HEK293T (cell line): ENCODE data around the gene IGF1R.

Experiments used
- ARNT ChIP-seq: fragments of 450-650 bp; IDR thresholded peaks from 2 replicates; pipeline ENCODE4 v1.6.1; 2017; ENCODE audit warnings: mild to moderate bottlenecking
- BHLHE40 ChIP-seq: fragments of 450-650 bp; IDR thresholded peaks from 2 replicates; pipeline ENCODE4 v1.6.1; 2016; ENCODE audit warnings: mild to moderate bottlenecking, moderate library complexity, borderline replicate concordance
- CTBP1 ChIP-seq: fragments of 450-650 bp; IDR thresholded peaks from 2 replicates; pipeline ENCODE4 v1.6.1; 2016; ENCODE audit warnings: borderline replicate concordance
- FOXA1 ChIP-seq: fragments of 450-650 bp; IDR thresholded peaks from 2 replicates; pipeline ENCODE4 v1.6.1; 2016; ENCODE audit warnings: mild to moderate bottlenecking
- FOXK2 ChIP-seq: fragments of 450-650 bp; IDR thresholded peaks from 2 replicates; pipeline ENCODE4 v1.6.1; 2016; ENCODE audit warnings: mild to moderate bottlenecking
- FOXM1 ChIP-seq: fragments of 450-650 bp; IDR thresholded peaks from 2 replicates; pipeline ENCODE4 v1.6.1; 2017; ENCODE audit warnings: mild to moderate bottlenecking, borderline replicate concordance
- HDGF ChIP-seq: fragments of 450-650 bp; IDR thresholded peaks from 2 replicates; pipeline ENCODE4 v1.6.1; 2017; ENCODE audit warnings: antibody characterized with exemption, borderline replicate concordance
- NFRKB ChIP-seq: fragments of 450-650 bp; IDR thresholded peaks from 2 replicates; pipeline ENCODE4 v1.6.1; 2016; ENCODE audit warnings: mild to moderate bottlenecking, moderate library complexity
- PKNOX1 ChIP-seq: fragments of 450-650 bp; IDR thresholded peaks from 2 replicates; pipeline ENCODE4 v1.6.1; 2016
- SP1 ChIP-seq: fragments of 450-650 bp; IDR thresholded peaks from 2 replicates; pipeline ENCODE4 v1.6.1; 2017
- SUZ12 ChIP-seq: fragments of 450-650 bp; IDR thresholded peaks from 2 replicates; pipeline ENCODE4 v1.6.1; 2016; ENCODE audit warnings: mild to moderate bottlenecking
- TARDBP ChIP-seq: fragments of 450-650 bp; IDR thresholded peaks from 2 replicates; pipeline ENCODE4 v1.6.1; 2016
- ZNF384 ChIP-seq: fragments of 450-650 bp; IDR thresholded peaks from 2 replicates; pipeline ENCODE4 v1.6.1; 2016

DNA sequence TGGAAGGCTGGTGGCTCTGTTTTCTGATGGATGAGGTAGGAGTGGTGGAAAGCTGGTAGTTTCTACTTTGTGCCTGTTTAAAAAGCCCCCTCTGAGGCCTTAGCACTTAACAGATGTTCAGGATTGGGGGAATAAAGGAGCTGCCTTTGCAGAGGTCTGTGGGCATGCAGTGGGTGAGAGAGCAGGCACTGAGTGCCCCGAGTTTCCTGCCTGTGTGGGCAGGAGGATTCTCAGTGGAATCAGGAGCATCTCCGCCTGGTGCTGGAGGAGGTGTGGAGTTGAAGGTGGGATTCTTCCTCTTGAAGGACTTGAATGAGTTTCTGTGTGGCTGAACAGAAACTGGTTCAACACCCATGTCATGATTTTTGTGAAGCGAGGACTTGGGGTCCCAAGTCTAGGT lies 74.3 kb downstream of the IGF1R start:
- TF ChIP-seq FOXA1 = no peak
- TF ChIP-seq SP1 = no peak
- no peak for TF ChIP-seq NFRKB
- TF ChIP-seq FOXM1 = no peak
- no peak for TF ChIP-seq FOXK2
- TF ChIP-seq BHLHE40 = no peak
- TF ChIP-seq HDGF = no peak
- TF ChIP-seq ZNF384 = no peak
- no peak for TF ChIP-seq ARNT
- no peak for TF ChIP-seq CTBP1
- TF ChIP-seq SUZ12 = no peak
- no peak for TF ChIP-seq PKNOX1
- TF ChIP-seq TARDBP = no peak
